ENCODE data around the gene TMEM201.

Gene TMEM201

DNA sequence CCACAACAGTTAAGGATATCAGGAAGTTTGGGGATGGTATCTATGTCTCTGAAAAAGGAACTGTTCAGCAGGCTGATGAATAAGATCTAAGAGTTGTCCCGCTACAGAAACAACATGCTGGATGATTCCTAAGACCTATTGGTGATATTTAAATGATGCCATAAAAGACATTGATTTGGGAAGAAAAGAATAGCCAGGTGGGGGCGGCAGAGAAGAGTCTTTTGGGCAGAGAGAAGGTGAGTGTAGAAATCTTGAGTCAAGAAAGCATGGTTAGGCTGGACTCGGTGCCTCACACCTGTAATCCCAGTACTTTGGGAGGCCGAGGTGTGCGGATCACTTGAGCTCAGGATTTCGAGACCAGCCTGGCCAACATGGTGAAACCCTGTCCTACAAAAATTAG, 11.8 kb upstream of the TMEM201 start:
- intact Hi-C loops (cut with DNase I), result no loop called here
- DNase-seq, result no peak

DNA sequence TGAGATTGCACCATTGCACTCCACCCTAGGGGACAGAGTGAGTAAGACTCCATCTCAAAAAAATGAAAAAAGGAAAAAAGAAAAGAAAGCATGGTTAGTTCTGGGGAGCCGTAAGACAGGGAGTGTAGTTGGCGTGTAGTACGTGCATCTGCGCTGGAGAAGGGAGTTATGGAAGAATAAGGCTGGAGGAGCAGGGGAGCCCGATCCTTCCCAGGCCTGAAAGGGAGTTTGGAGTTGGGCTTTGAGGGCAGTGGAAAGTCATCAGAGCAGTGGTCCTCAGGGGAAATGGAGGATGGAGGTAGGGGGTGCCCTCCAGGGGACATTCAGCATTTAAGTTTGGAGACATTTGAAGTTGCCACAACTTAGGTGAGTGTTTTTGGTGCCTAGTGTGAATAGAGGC, 11.3 kb upstream of the TMEM201 start:
- DNase-seq, result no peak
- intact Hi-C loops (cut with DNase I), result no loop called here

DNA sequence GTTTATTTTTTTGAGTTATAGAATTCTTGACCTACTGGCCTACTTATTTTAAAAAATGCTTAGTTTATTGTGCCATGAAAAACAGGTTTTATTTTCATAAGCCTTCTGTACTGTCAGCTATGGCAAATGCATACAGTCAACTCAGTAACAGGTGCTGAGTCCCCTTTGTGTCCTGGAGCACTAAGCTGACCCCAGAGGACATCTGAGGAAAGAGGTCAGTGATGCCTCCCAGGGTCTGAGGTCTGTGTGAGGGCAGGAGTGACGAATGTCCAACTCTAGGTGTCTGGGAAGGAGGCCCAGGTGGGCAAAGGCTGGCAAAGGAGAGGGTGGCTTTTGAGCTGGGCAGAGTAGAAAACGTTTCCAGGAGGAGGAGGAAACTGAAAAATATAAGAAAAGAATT, 7.8 kb upstream of the TMEM201 start:
- no peak for DNase-seq
- intact Hi-C loops (cut with DNase I), result no loop called here

DNA sequence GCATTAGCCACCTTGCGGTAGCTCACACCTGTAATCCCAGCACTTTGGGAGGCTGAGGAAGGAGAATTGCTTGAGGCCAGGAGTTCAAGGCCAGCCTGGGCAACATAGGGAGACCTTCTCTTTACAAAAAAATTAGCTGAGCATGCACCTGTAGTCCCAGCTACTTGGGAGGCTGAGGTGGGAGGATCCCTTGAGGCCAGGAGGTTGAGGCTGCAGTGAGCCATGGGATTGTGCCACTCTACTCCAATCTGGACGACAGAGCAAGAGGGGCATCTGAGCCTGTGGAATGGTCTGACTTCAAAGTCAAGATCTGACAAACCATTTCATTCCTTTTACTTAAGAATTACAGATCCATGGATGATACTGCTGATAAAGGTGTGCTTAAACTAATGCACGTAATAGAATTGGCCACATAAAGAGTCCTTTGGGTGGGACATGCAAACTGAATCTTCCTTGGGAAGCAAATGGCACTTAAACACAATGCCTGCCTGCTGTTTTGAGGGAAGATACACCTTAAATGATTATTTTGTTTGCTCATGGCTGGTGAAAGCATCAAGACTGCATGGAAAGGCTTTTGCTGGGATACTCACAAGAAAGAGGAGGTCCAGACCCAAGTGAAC, 2.5 kb upstream of the TMEM201 start:
- intact Hi-C loops (cut with DNase I), result no loop called here
- DNase-seq, result no peak

DNA sequence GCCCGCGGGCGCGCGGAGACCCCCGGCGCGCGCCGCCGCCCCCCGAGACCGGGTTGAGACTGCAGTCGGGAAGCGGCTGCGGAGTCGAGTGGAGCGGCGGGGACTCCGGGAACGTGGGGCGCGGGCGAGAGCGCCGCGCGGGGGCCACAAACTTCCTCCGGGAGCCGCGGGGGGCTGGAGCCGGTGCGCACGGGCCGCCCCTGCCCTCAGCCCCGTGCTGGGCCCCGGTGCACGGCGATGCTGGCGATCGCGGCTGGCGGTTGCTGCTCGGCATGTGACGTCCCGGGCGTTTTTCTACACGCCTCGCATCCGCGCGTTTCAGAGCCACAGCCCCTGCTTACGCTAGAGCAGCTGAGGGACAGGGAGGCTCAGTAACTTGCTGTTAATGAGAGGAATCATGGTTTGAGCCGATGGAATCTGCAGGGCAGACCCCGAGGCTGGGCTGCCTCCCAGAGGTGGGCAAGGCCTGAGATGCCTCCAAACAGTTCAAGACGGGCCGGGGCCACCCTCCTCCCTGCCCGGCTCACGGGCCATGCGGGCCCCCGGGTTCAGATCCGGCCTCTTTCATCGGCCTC, 520 bp downstream of the TMEM201 start:
- intact Hi-C loops (cut with DNase I), result loop anchor here (2.0 kb wide), 1 partner anchor 48 kb away; no protein-coding TSS in a partner anchor
- DNase-seq, result peak in 6 of 10 donors; percentile 24 to 90 (median 59)

DNA sequence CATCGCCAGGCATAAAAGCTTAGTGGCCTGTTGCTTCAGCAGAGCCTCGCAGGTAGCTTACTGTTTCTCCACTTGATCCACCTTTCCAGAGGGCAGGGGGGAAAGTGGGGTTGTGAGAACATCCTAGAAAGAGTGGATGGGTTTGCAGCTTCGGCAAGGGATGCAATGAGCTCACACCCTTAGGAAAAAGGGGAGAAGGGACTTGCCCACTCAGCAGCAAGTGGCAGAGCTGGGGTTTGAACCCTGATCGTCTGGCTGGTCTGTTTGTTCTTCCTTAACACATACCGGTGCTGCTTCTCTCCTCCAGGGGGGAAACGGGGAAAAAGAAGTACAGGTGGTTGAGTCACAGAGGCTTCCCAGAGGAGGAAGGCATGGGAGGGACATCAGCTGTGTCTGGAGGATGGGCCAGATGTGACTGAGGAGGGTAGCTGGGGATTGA, 1.0 kb downstream of the TMEM201 start:
- intact Hi-C loops (cut with DNase I), result loop anchor here (2.0 kb wide), 1 partner anchor 49 kb away; no protein-coding TSS in a partner anchor
- DNase-seq, result peak in 1 of 10 donors; percentile 46

DNA sequence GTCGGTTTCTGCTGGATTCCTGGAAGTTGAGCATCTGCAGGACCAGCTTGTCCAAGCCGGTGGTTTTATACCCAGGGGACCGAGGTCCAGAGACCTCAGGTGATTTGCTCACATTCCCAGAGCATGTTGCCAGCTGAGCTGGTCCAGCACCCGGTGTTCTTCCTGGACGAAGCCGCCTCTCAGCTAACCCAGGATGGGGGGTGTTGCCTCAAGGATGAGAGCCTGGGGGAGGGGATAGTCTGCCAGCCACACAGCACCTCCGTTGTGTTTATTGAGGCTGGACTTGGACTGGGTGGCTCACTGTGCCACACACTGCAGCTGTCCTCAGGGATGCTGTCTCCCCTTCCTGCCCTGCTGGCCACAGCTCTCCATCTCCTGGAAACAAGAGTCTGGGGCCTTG, 1.5 kb downstream of the TMEM201 start:
- peak in 3 of 10 donors; percentile 30 to 65 (median 41) for DNase-seq

DNA sequence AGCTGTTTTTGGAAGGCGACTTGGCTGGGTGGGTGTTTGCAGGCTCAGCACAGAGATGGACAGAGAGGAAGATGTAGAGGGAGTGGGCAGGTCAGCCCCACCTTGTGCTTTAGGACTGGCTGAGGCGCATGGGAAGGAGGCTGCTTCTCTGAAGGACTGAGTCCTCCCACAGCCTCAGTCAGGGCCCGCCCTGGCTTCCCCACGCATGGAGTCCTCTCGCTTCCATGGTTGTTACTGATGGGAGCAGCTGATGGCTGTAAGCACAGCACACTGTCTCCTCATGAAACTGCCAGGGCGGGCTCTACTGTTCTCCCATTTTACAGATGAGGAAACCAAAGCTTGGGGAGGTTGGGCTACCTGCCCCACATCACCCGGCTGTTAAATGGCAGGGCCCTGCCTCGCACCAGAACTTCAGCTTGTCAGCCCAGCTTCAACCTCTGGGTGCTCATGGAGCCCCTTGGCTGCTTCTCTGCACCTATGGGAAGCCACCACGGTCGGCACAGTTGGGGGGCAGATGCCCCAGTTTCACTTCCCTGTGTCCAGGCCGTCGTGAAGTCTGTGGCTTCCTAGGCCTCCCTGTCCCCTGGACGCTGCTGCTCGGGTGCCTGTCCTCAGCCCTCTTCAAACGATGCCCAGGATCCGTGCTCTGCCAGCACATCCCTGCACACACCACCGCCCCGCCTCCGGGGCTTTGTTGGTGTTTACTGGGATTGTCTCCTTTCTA, 2.4 kb downstream of the TMEM201 start:
- intact Hi-C loops (cut with DNase I), result no loop called here
- peak in 3 of 10 donors; percentile 76 to 88 (median 77) for DNase-seq

More for the DNA sequence above, 1.5 kb downstream of the TMEM201 start:
- intact Hi-C loops (cut with DNase I), result no loop called here

DNA sequence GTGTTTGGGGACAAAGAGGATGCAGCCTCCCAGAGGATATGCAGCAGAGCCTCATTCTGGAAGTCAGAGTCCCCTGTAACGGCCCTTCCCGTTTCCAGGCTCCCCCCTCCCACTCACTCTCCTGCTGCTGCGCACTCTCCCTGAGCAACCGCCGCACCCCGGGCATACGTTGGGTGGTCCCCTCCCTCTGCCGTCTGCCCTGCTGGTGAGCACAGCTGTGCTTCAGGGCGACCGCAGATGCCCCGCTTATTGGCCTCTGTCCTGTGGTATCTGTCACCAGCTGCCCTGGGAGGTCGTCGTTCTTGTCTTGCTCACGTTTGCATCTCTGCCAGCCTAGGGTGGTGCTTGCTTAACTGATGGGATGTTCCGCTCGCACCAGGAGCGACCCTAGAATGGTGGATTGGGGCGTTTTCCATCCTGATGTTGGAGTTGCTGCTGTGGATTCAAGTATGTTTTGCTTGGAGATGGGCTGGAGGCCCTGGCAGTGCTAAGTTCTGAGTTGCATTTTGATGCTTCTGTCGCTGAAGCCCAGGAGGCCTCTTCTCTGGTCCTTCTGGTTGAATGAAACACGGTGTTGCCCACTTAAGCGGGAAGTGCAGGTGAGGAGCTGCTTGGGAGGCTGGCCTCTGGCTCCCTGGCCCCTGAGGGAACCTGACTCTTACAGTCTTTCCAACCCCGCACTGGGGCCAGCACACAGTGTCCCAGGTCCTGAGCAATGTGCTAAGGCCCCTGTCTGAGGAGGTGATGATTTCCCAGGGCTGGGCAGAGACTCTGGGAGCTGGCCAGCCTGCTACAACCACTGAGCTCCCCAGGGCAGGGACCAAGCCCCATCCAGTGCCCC, 3.2 kb downstream of the TMEM201 start:
- intact Hi-C loops (cut with DNase I), result no loop called here
- DNase-seq, result peak in 6 of 10 donors; percentile 19 to 87 (median 54)

DNA sequence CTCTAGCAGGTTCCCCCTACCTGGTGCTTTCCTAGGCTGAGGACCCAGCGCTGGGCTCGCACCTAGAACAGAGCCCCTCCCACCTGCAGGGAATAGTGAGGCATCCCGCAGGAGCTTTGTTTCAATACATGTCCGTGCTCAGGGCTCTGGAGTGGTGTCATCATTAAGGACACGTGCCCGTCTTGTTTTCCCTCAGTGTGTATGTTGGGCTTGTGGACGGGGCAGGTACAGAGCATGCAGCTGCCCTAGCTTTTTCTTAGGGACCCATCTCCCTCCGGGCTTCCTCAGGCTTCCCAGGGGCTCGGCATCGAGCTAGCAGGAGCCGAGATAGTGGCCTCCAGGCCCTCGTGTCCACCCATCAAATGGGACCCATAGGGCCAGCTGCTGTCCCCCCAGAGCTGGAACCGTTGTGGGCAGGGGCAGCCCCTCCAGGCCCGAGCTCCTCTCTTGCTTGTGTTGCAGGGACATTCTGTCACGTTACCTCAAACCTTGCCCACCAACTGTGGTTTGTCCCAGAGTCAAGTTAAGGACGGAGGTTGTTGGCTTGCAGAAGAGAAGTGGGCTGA, 3.9 kb downstream of the TMEM201 start:
- DNase-seq, result peak in 1 of 10 donors; percentile 21

DNA sequence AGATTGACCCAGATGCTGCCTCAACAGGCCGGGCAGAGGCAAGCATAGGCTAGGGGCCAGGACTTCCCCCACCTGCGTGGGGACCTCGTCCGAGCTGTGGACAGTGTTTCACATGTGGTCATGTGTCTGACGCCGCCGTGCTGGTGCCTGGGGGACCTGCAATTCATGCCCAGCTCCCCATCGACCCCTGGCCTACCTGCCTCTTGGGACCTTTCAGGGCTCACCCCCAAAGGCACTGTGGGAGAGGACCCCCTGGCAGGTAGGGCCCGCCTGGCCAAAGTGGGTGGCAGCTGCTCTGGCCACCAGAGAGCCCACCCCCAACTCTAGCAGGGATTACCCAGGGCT, 4.4 kb downstream of the TMEM201 start:
- intact Hi-C loops (cut with DNase I), result no loop called here
- DNase-seq, result peak in 2 of 10 donors; percentile 63 to 79

More for the DNA sequence above, 3.9 kb downstream of the TMEM201 start:
- intact Hi-C loops (cut with DNase I), result no loop called here

DNA sequence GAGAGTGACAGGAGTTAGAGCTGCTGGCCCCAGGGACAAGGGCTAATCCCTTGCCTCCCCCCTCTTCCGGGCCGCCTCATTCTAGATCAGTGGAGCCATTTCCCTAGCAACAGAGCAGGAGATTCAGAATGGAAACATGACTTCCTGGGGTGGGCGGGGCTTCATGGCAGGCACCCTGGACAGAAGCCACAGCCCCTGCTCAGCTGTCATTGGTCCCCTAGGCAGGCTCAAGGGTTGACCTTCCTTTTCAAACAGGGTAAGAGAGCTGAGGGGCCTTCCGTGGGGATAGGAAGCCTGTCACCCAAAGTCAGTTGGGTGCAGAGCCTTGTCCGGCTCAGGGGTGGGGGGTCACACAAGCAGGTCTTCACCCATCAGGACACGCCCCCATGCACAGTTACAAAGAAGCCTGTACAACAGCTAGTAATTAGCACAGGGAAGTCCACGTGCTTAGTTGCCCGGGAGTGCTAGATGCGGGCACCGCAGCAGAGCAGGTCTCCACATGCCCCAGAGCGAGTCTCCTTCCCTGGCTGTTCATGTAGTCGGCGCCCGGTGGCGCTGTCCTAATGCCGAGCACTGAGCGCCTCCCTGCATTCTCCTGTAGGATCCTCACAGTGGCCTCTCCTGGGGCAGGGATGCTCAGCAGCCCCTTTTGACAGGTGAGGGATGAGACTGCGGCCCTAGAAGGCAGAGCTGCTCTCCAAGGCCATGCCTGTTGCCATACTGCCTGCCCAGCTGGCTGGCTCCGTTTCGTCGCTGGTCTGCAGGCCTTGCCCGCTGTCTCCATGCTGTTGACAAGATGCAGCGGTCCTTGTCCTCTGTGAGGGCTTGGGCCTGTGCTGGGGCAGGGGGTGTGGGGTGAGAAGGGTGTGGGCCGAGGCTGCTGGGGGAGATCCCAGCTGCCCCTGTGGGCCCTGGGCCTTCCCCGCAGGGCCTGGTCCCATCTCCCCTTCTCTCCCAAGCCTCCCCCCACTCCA, 5.1 kb downstream of the TMEM201 start:
- intact Hi-C loops (cut with DNase I), result no loop called here
- peak in 8 of 10 donors; percentile 37 to 89 (median 50) for DNase-seq

DNA sequence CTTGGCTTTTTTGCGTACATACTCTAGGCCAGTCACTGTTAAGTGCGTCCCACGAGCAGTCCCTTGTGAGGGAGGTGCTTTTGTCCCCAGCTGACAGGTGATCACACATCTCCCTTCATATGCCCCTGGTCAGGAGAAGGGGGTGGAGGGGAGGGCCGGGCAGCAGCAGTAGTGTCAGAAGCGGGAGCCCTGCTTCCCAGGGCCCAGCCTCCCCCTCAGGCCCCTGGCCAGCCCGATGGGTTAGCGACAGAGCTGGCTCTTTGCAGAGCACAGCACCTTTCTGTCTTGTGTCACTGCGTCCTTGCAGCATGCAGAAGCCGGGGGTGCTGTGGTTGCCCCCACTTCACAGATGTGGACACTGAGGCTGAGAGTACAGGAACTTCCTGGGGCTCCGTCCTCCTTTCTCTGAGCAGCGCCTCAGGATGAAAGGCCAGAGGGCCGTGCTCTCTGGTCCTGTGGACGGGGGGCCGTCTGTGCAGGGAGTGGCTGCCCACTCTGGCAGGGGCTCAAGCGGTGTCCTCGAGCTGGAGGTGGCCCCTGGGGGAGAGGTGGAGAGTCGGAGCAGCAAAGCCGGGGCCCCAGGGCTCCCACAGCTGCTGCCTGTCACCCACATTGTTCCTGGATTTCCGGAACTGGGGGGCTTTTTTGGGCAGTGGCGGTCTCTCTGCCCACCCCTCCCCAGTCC, 5.9 kb downstream of the TMEM201 start:
- intact Hi-C loops (cut with DNase I), result no loop called here
- DNase-seq, result peak in 2 of 10 donors; percentile 59 to 64

DNA sequence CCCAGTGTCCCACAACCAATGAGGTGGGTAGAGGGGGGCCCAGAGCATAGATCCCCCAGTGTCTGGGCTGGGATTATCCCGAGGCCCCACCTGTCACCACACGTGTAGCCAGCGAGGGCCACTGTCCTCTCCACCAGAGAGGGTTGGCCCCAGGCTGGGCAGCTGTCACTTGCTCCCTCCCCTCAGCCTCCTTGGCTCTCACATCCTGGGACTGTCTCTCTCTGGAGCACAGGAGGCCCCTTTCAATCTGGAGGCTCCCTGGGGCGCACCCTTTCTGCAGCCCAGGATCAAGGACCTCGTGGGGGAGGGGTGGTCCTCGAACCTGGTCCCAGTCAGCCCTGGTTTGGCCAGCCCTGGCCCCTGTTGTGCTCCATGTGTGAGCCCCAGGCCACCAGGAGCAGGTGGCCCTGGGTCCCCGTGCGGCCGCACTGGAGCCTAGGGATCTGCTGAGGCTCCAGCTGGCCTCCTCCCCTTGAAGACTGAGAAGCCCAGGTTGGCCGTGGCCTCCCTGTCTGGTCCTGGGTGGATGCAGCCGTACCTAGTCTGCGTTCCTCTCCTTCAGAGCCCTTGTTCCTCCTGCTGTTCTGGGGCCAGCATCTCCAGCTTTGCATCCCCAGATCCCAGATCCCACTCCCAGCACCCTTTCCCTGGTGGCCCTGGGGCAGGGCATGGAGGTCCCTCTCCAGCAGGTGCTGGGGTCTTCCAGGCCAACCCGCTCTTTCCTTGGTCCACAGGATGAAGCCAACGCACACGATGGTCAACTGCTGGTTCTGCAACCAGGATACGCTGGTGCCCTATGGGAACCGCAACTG, 6.7 kb downstream of the TMEM201 start:
- DNase-seq, result peak in 3 of 10 donors; percentile 18 to 76 (median 50)

DNA sequence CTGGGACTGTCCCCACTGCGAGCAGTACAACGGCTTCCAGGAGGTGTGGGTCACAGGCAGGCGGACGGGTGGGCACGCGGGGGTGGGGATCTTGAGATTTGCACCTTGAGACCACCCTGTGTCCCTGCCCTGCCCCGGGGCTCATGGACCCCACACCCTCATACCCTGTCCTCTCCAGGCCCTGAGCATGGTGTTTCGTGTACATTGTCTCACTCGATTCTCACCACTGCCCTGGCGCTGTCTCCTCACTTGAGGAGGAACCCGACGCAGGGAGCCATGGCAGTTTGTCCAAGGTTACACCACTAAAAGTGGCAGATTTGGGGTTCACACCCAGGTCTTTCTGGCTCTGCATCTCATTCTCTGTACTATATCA, 7.2 kb downstream of the TMEM201 start:
- peak in 1 of 10 donors; percentile 24 for DNase-seq

More for the DNA sequence above, 6.7 kb downstream of the TMEM201 start:
- intact Hi-C loops (cut with DNase I), result no loop called here

DNA sequence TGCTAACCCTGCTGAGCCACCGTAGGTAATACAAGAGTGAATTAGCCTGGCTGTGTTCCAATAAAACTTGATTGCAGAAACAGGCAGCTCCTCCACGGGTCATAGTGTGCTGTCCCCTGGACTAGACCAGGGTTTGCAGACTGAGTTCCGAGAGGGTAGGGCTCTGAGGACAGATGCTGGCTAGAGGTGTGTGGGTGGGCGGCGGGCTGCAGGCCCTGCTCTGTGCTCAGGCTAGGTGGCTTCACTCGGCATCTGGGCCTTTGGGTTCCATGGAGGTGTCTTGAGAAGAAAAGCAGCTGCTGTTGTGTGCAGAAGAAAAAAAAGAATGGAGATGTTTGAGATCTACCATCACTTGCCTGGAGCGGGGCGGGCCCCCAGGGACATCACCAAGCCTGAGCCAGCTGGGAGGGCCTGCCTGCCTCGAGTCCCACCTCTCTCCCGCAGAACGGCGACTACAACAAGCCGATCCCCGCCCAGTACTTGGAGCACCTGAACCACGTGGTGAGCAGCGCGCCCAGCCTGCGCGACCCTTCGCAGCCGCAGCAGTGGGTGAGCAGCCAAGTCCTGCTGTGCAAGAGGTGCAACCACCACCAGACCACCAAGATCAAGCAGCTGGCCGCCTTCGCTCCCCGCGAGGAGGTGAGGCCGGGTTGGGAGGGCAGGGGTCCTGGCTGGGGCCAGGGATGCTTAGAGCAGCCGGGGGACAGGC, 7.9 kb downstream of the TMEM201 start:
- intact Hi-C loops (cut with DNase I), result no loop called here

More for the DNA sequence above, 7.2 kb downstream of the TMEM201 start:
- intact Hi-C loops (cut with DNase I), result no loop called here

More for the DNA sequence above, 7.9 kb downstream of the TMEM201 start:
- peak in 3 of 10 donors; percentile 65 to 82 (median 71) for DNase-seq

All from posterior cingulate gyrus (tissue), 11 donors.